Measurements from ENCODE around the gene KRTAP10-10.

DNA sequence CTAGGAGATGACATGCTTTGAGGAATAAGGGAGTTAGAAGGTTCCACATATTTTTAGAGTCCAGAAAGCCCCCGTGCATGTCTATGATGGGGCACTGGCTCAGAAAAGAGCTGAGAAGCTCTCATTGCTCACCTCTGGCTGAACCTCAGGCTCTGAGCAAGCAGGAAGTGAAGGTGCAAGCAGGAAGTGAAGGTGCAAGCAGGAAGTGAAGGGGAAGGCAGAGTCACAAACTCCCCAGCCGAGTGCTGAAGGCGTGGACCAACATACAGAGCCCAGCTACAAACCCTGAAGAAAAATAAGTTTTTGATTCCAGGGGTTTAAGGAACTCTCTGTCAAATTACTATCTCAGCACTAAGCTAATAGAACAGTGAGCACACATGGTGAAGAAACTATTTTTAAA, 18.2 kb upstream of the KRTAP10-10 start:
- TF ChIP-seq SUZ12 (IDR thresholded peaks at IDR 0.05; ENCODE audit: extremely low read depth, insufficient read depth, insufficient read length): no peak
- TF ChIP-seq YY1 (IDR thresholded peaks at IDR 0.05; ENCODE audit: insufficient read depth, insufficient read length): no peak

Data from NT2/D1 (cell line).